HepG2 (cell line): ENCODE data around the gene VAMP8. TPM values are rescaled to one million over a fixed set of nuclear protein-coding genes. Genes with fewer than 3 reads are reported as not detected.

Source experiments
- ATAC-seq: fragments of 200-7000 bp; cut with Tn5 transposase; 3 replicates; pipeline ENCODE4 v1.9.1; 2020; ENCODE audit warnings: mild to moderate bottlenecking, moderate library complexity
- BruUV-seq: library from RNA; stranded (reverse); fragments of 400-500 nt; replicated peaks from 2 replicates; lab custom pipeline; 2021; lab: Mats Ljungman, UMichigan
- CTCF ChIA-PET: fragments of 300-600 bp; formaldehyde crosslinking; extraction: SDS; loops from one replicate; lab custom pipeline; 2021; ENCODE audit warnings: low total read pairs, inconsistent platforms, low intra/inter-chr PET ratio; lab: Yijun Ruan, JAX
- POLR2A ChIA-PET: fragments of 350-600 bp; sonication (Branson Sonifier 250); formaldehyde crosslinking; loops from one replicate; lab custom pipeline; 2020; ENCODE audit warnings: antibody characterized with exemption, inconsistent platforms; lab: Yijun Ruan, JAX
- DNase-seq: peaks from one replicate; pipeline ENCODE4 v3.0.0-alpha.2; 2015; ENCODE audit warnings: low spot score
- FAIRE-seq: peaks from 3 replicates; lab custom pipeline; 2011; peaks lifted over from hg19 to GRCh38; lab: Jason Lieb, UNC
- H2AFZ ChIP-seq: one replicate; pipeline ENCODE4 v1.6.1; 2011; ENCODE audit warnings: low read length, inconsistent platforms
- H3K27ac ChIP-seq: fragments of 300-600 bp; 3 replicates; pipeline ENCODE4 v1.8.0; 2011; ENCODE audit warnings: mixed run types, mild to moderate bottlenecking, mixed read lengths, low read length, inconsistent platforms; ENCODE audit not compliant: insufficient read depth; ENCODE audit errors: extremely low read length
- H3K27me3 ChIP-seq, 2 experiments: fragments of 200-600 bp in 1 of 2; 2 replicates in 1 of 2; 3 replicates in 1 of 2; pipeline versions ENCODE4 v1.6.0 to v1.8.0; 2011; ENCODE audit warnings: low read length in 2 of 2, mild to moderate bottlenecking in 2 of 2, moderate library complexity in 2 of 2, inconsistent platforms in 1 of 2; ENCODE audit not compliant: insufficient read depth in 2 of 2, control insufficient read depth in 1 of 2
- H3K36me3 ChIP-seq, 2 experiments: fragments of 200-600 bp in 1 of 2; replicated peaks in 1 of 2; 2 replicates in 1 of 2; 3 replicates in 1 of 2; pipeline versions ENCODE4 v1.5.1 to v1.8.0; 2011; ENCODE audit warnings: low read length in 2 of 2, inconsistent platforms in 1 of 2; ENCODE audit not compliant: insufficient read depth in 2 of 2, control insufficient read depth in 1 of 2
- H3K4me1 ChIP-seq: 2 replicates; pipeline ENCODE4 v1.5.1; 2012; ENCODE audit warnings: low read length, inconsistent platforms; ENCODE audit not compliant: insufficient read depth
- H3K4me2 ChIP-seq: 2 replicates; pipeline ENCODE4 v1.6.0; 2011; ENCODE audit warnings: low read depth, low read length, inconsistent platforms
- H3K4me3 ChIP-seq, 3 experiments: fragments of 200-600 bp in 1 of 3; sonication (generic), shearing (Covaris generic) in 1 of 3; replicated peaks in 1 of 3; 2 replicates each; pipeline ENCODE4 v1.5.1; 2011 to 2016; ENCODE audit warnings: low read length in 3 of 3, inconsistent platforms in 2 of 3, low read depth in 2 of 3, mild to moderate bottlenecking in 2 of 3, control low read depth in 1 of 3, mixed read lengths in 1 of 3; ENCODE audit not compliant: insufficient read depth in 1 of 3
- H3K79me2 ChIP-seq: one replicate; pipeline ENCODE4 v1.6.1; 2011; ENCODE audit warnings: low read length, inconsistent platforms; ENCODE audit not compliant: insufficient read depth
- H3K9ac ChIP-seq: 2 replicates; pipeline ENCODE4 v1.6.0; 2011; ENCODE audit warnings: mild to moderate bottlenecking, low read depth, low read length, inconsistent platforms; ENCODE audit not compliant: insufficient read depth
- H3K9me3 ChIP-seq: 2 replicates; pipeline ENCODE4 v1.5.1; 2012; ENCODE audit warnings: mild to moderate bottlenecking, low read length
- H4K20me1 ChIP-seq: 2 replicates; pipeline ENCODE4 v1.6.0; 2011; ENCODE audit warnings: inconsistent platforms, mild to moderate bottlenecking, low read length, moderate library complexity; ENCODE audit not compliant: insufficient read depth
- AHDC1 ChIP-seq: sonication (generic); formaldehyde crosslinking; IDR thresholded peaks from 2 replicates; pipeline ENCODE4 v1.5.1; 2020; ENCODE audit warnings: mild to moderate bottlenecking, missing genetic modification reagents, borderline replicate concordance
- ARID4A ChIP-seq: sonication (generic); formaldehyde crosslinking; IDR thresholded peaks from 2 replicates; pipeline ENCODE4 v1.5.0; 2020; ENCODE audit warnings: mild to moderate bottlenecking, missing genetic modification reagents, borderline replicate concordance
- BCL6 ChIP-seq: IDR thresholded peaks from 2 replicates; pipeline ENCODE4 v1.6.1; 2016; ENCODE audit warnings: missing genetic modification reagents, missing compliant biosample characterization
- FOXA3 ChIP-seq: IDR thresholded peaks from 2 replicates; pipeline ENCODE4 v1.6.1; 2016; ENCODE audit warnings: missing genetic modification reagents, missing compliant biosample characterization
- FOXP1 ChIP-seq, 2 experiments: fragments of 450-650 bp in 1 of 2; IDR thresholded peaks; 2 replicates each; pipeline ENCODE4 v1.6.1; 2017 to 2018; ENCODE audit warnings: antibody characterized with exemption in 1 of 2
- GATAD2A ChIP-seq: IDR thresholded peaks from 2 replicates; pipeline ENCODE4 v1.6.1; 2016
- HNF4A ChIP-seq: sonication (generic); formaldehyde crosslinking; IDR thresholded peaks from 2 replicates; pipeline ENCODE4 v1.4.0; 2020; ENCODE audit warnings: missing genetic modification reagents
- JDP2 ChIP-seq: sonication (generic); formaldehyde crosslinking; IDR thresholded peaks from 2 replicates; pipeline ENCODE4 v1.8.1; 2022; ENCODE audit warnings: missing genetic modification reagents, borderline replicate concordance
- NR0B2 ChIP-seq: sonication (generic); formaldehyde crosslinking; IDR thresholded peaks from 2 replicates; pipeline ENCODE4 v1.4.0; 2020; ENCODE audit warnings: mild to moderate bottlenecking, missing genetic modification reagents
- PHB2 ChIP-seq: fragments of 450-650 bp; IDR thresholded peaks from 2 replicates; pipeline ENCODE4 v1.6.1; 2018; ENCODE audit not compliant: partially characterized antibody
- SAP130 ChIP-seq: IDR thresholded peaks from 2 replicates; pipeline ENCODE4 v1.6.1; 2016; ENCODE audit warnings: low read depth
- TAF15 ChIP-seq: fragments of 200-400 bp; formaldehyde crosslinking; IDR thresholded peaks from one replicate; pipeline ENCODE4 v1.6.1; 2018; ENCODE audit warnings: mild to moderate bottlenecking, low read depth, low read length; ENCODE audit not compliant: poor library complexity, severe bottlenecking
- ZNF101 ChIP-seq: sonication (generic); formaldehyde crosslinking; IDR thresholded peaks from 2 replicates; pipeline ENCODE4 v1.4.0; 2020; ENCODE audit warnings: mild to moderate bottlenecking, low read depth, missing genetic modification reagents, borderline replicate concordance
- ZNF326 ChIP-seq: sonication (generic); formaldehyde crosslinking; IDR thresholded peaks from 2 replicates; pipeline ENCODE4 v1.4.0; 2020; ENCODE audit warnings: missing genetic modification reagents, borderline replicate concordance
- WGBS: methylation state at CpG from one replicate; pipeline ENCODE4 v1.1.6; 2017; ENCODE audit warnings: low lambda C conversion rate; 5-methylcytosine and 5-hydroxymethylcytosine counted together
- in situ Hi-C: cut with HindIII; loops from 2 replicates; pipeline ENCODE4 v1.10.0; 2017; ENCODE audit warnings: low pct_unique_long_range_greater_than_20kb; ENCODE audit not compliant: extremely low pct_ligation_motif_present
- intact Hi-C: fragments of 100-400 bp; cut with micrococcal nuclease; formaldehyde crosslinking; loops from one replicate; pipeline ENCODE4 v1.10.0; 2022; ENCODE audit not compliant: unreplicated experiment
- polyA plus RNA-seq, 8 experiments: library from polyadenylated mRNA; depleted of rRNA in 3 of 8; stranded (reverse) in 7 of 8; unstranded in 1 of 8; fragments of >200 nt; fragmentation: Illumina TruSeq in 4 of 8; extraction: Trizol in 4 of 8; gene quantifications; 2 replicates each; pipeline versions ENCODE4 v1.2.1 to v1.2.3, GENCODE V29; 2011 to 2016; ENCODE audit warnings: low read depth in 4 of 8, missing spikeins in 1 of 8, mixed read lengths in 1 of 8; ENCODE audit not compliant: insufficient read depth in 1 of 8
- total RNA-seq, 5 experiments: library from RNA; depleted of rRNA; stranded (reverse); fragments of >200 nt; fragmentation: Illumina TruSeq; extraction: Trizol; gene quantifications; 2 replicates each; pipeline ENCODE4 v1.2.3, GENCODE V29; 2016; ENCODE audit warnings: low read depth in 1 of 5

Gene VAMP8
- total and polyA plus RNA-seq, 2 of the 13 experiments (the other 11 are each of a cell fraction or from before 2014, with no cell fraction given), result 83.3 to 157 TPM

GRCh38 chr2:85621338-85621737 lies 44.0 kb downstream of the VAMP8 start:
- intact Hi-C loops, result no loop called here
- H4K20me1 ChIP-seq, result peaks cover 10% of the 10 kb centered on the region
- no peaks in the 10 kb centered on the region for H3K27me3 ChIP-seq
- H2AFZ ChIP-seq, result no peak overlapping the region
- FAIRE-seq (no peak), ATAC-seq (peak; percentile 71), DNase-seq (no peak)
- H3K4me1 ChIP-seq, result peaks cover 49% of the 10 kb centered on the region
- H3K79me2 ChIP-seq, result peaks cover 41% of the 10 kb centered on the region
- POLR2A ChIA-PET, result interaction anchor here (1.5 to 1.9 kb wide), 2 partner anchors 9 to 203 kb away, joined by 3 to 5 read pairs; partner anchors contain the start of genes C2orf68 and SH2D6
- WGBS, result 56% methylated on average over 1 of the region's 1 CpG
- CTCF ChIA-PET, result no interaction called here
- no TSS peak for BruUV-seq
- no peaks in the 10 kb centered on the region for H3K9me3 ChIP-seq
- H3K4me3 ChIP-seq, result no peak overlapping the region; a peak in 1 of 6 replicates
- in situ Hi-C loops, result no loop called here
- peak overlapping the region; percentile 35 for H3K4me2 ChIP-seq
- H3K9ac ChIP-seq, result peak overlapping the region; percentile 6; the same call in 1 of the 2 replicates
- peak overlapping the region; percentile 57 for H3K27ac ChIP-seq
- peaks cover 32 to 68% of the 10 kb centered on the region in 2 experiments for H3K36me3 ChIP-seq
- TF ChIP-seq FOXA3 (CRISPR knock-in tag), result peak; percentile 58; the same call in 1 of the 2 replicates
- TF ChIP-seq ARID4A, result peak; percentile 35; the same call in 1 of the 2 replicates
- TF ChIP-seq ZNF101 (CRISPR knock-in tag), result no peak
- 0 out of 2 replicates have a peak, but pooled peaks have one; percentile 17 for TF ChIP-seq BCL6 (CRISPR knock-in tag)
- TF ChIP-seq TAF15, result no peak
- TF ChIP-seq PHB2, result no peak
- peak; percentile 54; the same call in 1 of the 2 replicates for TF ChIP-seq AHDC1
- peak; percentile 47 for TF ChIP-seq SAP130
- TF ChIP-seq JDP2, result no peak
- TF ChIP-seq HNF4A (CRISPR knock-in tag), result peak; percentile 64
- TF ChIP-seq GATAD2A (CRISPR knock-in tag), result peak; percentile 60
- TF ChIP-seq FOXP1 (IDR thresholded peaks at IDR 0.05), result no peak
- peak; percentile 57 for TF ChIP-seq FOXP1 (CRISPR knock-in tag; IDR thresholded peaks at IDR 0.05)
- TF ChIP-seq NR0B2 (CRISPR knock-in tag), result no peak
- TF ChIP-seq ZNF326 (CRISPR knock-in tag), result no peak
